Epithelial cell of esophagus (primary cell): ENCODE data around the gene EFNA5.

Experiments used
- DNase-seq: peaks from one replicate; pipeline ENCODE4 v3.0.0; 2010; ENCODE audit warnings: low read depth
- H3K4me3 ChIP-seq: 2 replicates; pipeline ENCODE4 v1.5.1; 2011; ENCODE audit warnings: mild to moderate bottlenecking, low read length, control low read depth
- TF ChIP-seq, protein P1 (sequence below): IDR thresholded peaks from 2 replicates; pipeline ENCODE4 v1.5.1; 2011; ENCODE audit warnings: low read depth, mild to moderate bottlenecking, low read length, control low read depth, inconsistent platforms; ENCODE audit not compliant: insufficient read depth; ENCODE audit errors: missing control alignments

The EFNA5 gene

DNA sequence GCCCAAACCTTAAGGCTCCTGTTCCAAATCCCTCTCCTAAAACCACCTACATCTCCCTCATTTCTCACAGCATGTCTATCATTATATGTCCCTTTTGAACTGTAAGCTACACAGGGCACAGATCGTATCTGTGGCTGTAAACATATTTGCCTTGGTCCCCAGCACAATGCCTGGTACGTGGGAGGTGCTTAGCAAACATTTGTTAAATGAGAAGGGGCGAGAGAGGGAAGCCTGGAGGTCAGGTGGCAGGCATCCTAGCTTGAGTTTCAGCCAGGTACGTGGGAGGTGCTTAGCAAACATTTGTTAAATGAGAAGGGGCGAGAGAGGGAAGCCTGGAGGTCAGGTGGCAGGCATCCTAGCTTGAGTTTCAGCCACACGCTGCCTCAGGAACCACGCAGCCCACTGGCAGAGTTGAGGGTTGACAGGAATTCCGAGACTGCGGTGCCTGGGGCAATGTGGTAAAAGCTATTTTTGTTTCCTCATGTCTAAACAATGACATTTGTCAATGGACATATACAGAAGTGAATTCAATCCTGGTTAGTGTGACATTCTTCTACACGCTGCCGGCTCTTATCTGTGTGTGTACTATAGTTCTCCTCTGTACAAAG, 113.6 kb downstream of the EFNA5 start:
- no peak overlapping the region for H3K4me3 ChIP-seq
- TF ChIP-seq, protein P1, sequence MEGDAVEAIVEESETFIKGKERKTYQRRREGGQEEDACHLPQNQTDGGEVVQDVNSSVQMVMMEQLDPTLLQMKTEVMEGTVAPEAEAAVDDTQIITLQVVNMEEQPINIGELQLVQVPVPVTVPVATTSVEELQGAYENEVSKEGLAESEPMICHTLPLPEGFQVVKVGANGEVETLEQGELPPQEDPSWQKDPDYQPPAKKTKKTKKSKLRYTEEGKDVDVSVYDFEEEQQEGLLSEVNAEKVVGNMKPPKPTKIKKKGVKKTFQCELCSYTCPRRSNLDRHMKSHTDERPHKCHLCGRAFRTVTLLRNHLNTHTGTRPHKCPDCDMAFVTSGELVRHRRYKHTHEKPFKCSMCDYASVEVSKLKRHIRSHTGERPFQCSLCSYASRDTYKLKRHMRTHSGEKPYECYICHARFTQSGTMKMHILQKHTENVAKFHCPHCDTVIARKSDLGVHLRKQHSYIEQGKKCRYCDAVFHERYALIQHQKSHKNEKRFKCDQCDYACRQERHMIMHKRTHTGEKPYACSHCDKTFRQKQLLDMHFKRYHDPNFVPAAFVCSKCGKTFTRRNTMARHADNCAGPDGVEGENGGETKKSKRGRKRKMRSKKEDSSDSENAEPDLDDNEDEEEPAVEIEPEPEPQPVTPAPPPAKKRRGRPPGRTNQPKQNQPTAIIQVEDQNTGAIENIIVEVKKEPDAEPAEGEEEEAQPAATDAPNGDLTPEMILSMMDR = no peak
- peak; percentile 91 for DNase-seq

DNA sequence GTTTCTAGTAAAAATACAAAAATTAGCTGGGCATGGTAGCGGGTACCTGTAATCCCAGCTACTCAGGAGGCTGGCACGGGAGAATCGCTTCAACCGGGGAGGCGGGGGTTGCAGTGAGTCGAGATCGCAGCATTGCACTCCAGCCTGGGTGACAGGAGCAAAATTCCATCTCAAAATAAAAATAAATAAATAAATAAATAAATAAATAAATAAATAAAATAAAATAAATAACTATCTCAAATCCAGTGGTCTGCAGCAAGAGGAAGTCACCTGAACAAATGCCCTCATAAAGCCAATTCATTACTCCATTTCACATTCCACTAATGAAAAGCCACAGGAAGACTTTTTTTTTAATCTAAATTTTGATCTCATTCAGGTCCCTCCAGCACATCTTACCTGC, 114.2 kb downstream of the EFNA5 start:
- H3K4me3 ChIP-seq = no peak overlapping the region
- no peak for DNase-seq
- TF ChIP-seq, protein P1 = no peak

DNA sequence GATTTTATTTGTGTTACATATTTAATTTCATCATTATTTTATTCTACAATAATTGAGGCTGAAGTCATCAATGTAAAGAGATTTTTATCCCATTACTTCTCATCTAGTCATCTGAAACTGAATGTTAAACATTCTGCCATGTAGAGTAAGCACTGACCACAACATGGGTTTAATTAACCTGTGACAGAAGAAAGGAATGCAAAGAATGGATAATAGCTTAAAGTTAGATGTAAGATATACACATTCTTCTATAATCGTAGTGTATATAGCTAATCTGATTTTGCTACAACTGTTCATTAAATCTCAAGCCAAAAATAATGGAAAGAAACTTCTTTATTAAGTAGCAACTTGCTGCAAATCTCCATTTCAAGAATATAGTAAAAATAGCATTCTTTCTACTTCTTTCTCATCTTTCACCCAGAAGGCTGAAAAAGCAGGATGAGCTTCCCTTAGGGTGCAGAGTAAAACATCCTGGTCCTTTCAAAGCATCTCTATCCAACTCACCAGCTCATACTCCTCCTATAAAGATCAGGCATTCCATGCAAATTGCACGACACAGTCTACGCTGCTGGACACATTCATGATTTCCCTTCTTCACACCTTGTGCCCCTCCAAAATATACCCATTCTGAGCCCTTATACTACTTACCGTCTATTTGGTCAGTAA, 115.2 kb downstream of the EFNA5 start:
- DNase-seq = no peak
- H3K4me3 ChIP-seq = no peak overlapping the region
- TF ChIP-seq, protein P1 = no peak

GRCh38 chr5:107554776-107555424, 115.8 kb downstream of the EFNA5 start:
- DNase-seq = no peak
- TF ChIP-seq, protein P1 = no peak
- H3K4me3 ChIP-seq = no peak overlapping the region

- no peak overlapping the region for H3K4me3 ChIP-seq
- TF ChIP-seq, protein P1 = no peak
- DNase-seq = peak; percentile 27
Measured at GRCh38 chr5:107553117-107553555, 117.6 kb downstream of the EFNA5 start.

DNA sequence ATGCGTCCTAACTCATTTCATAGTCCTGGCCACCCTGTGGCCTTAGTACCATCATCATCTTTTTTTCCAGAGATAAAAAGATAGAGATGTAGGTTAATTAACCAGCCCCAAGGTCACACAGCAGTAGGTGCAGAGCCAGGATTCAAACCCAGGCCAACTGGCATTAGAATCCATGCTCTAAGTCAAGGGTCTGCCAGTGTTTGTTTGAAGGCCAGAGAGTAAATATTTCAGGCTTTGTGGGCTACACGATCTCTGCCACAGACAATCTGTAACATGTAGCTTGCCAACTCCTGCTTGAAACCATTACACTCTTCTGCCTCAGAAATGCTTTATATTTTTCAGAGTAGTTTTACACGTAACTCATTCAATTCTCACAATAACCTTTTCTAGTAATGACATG, 119.6 kb downstream of the EFNA5 start:
- no peak for DNase-seq
- TF ChIP-seq, protein P1 = no peak
- no peak overlapping the region for H3K4me3 ChIP-seq
